ENCODE data around the gene NR2E3.

NR2E3 gene

GRCh38 chr15:71792521-71792920, 17.8 kb upstream of the NR2E3 start:
- no peak for DNase-seq

- no peak for DNase-seq
These were observed 11.7 kb upstream of the NR2E3 start for GRCh38 chr15:71798641-71799040.

- no peak for DNase-seq
These were observed 10.2 kb upstream of the NR2E3 start for GRCh38 chr15:71800190-71800589.

- DNase-seq = no peak
These were observed 9.3 kb upstream of the NR2E3 start for GRCh38 chr15:71800835-71801745.

GRCh38 chr15:71801935-71802655, 8.3 kb upstream of the NR2E3 start:
- no peak for DNase-seq

GRCh38 chr15:71802770-71803169, 7.6 kb upstream of the NR2E3 start:
- no peak for DNase-seq

GRCh38 chr15:71804226-71804625, 6.1 kb upstream of the NR2E3 start:
- DNase-seq = no peak

- DNase-seq = no peak
These were observed 5.5 kb upstream of the NR2E3 start for GRCh38 chr15:71804695-71805470.

GRCh38 chr15:71806452-71806931, 3.9 kb upstream of the NR2E3 start:
- DNase-seq = no peak

- DNase-seq = no peak
These were observed 3.2 kb upstream of the NR2E3 start for GRCh38 chr15:71807125-71807629.

GRCh38 chr15:71807691-71808091, 2.7 kb upstream of the NR2E3 start:
- DNase-seq = no peak

- no peak for DNase-seq
These were observed 1.9 kb upstream of the NR2E3 start for GRCh38 chr15:71808311-71809020.

GRCh38 chr15:71809346-71809745, 1.0 kb upstream of the NR2E3 start:
- no peak for DNase-seq

- no peak for DNase-seq
These were observed 832 bp downstream of the NR2E3 start for GRCh38 chr15:71811036-71811736.

- DNase-seq = no peak
These were observed 1.7 kb downstream of the NR2E3 start for GRCh38 chr15:71811752-71812735.

GRCh38 chr15:71812966-71813722, 2.8 kb downstream of the NR2E3 start:
- no peak for DNase-seq

- no peak for DNase-seq
These were observed 3.5 kb downstream of the NR2E3 start for GRCh38 chr15:71813723-71814470.

- no peak for DNase-seq
These were observed 4.9 kb downstream of the NR2E3 start for GRCh38 chr15:71815301-71815700.

GRCh38 chr15:71817351-71817750, 7.0 kb downstream of the NR2E3 start:
- no peak for DNase-seq

All from cortex of kidney (tissue), 1 donor.